HL-60 (cell line): ENCODE measurements around the gene CIB2.

Source experiments
- DNase-seq, 2 experiments: peaks; one replicate each; pipeline ENCODE4 v3.0.0-alpha.2; 2010 to 2020; ENCODE audit warnings: low read depth in 1 of 2, low spot score in 1 of 2
- H3K27ac ChIP-seq: fragments of 250-450 bp; sonication (Bioruptor Pico); replicated peaks from 2 replicates; pipeline ENCODE4 v1.5.1; 2020; ENCODE audit warnings: mild to moderate bottlenecking, moderate library complexity
- H3K27me3 ChIP-seq: fragments of 250-450 bp; sonication (Bioruptor Pico); 2 replicates; pipeline ENCODE4 v1.5.1; 2021; ENCODE audit warnings: mild to moderate bottlenecking, moderate library complexity; ENCODE audit not compliant: insufficient read depth, poor library complexity, severe bottlenecking
- H3K4me3 ChIP-seq: replicated peaks from 2 replicates; pipeline ENCODE4 v1.5.1; 2011; ENCODE audit warnings: mild to moderate bottlenecking, control low read depth, low read length; ENCODE audit not compliant: insufficient read depth
- GABPA ChIP-seq: IDR thresholded peaks from 2 replicates; pipeline ENCODE4 v1.6.1; 2012; ENCODE audit warnings: low read depth
- POLR2AphosphoS5 ChIP-seq: IDR thresholded peaks from 2 replicates; pipeline ENCODE4 v1.6.1; 2012; ENCODE audit warnings: low read depth
- REST ChIP-seq: IDR thresholded peaks from 2 replicates; pipeline ENCODE4 v1.6.1; 2012; ENCODE audit warnings: low read depth; ENCODE audit not compliant: insufficient replicate concordance
- SPI1 ChIP-seq: IDR thresholded peaks from 2 replicates; pipeline ENCODE4 v1.6.1; 2012; ENCODE audit warnings: low read depth, mild to moderate bottlenecking, borderline replicate concordance
- TF ChIP-seq, protein P1 (sequence below): IDR thresholded peaks from one replicate; pipeline ENCODE4 v1.5.1; 2011; ENCODE audit warnings: low read length, control low read depth, inconsistent platforms; ENCODE audit not compliant: insufficient read depth

The CIB2 gene

GRCh38 chr15:78072080-78072892, 59.0 kb downstream of the CIB2 start:
- TF ChIP-seq REST (no peak), SPI1 (no peak), GABPA (no peak), POLR2AphosphoS5 (no peak)
- TF ChIP-seq, protein P1, sequence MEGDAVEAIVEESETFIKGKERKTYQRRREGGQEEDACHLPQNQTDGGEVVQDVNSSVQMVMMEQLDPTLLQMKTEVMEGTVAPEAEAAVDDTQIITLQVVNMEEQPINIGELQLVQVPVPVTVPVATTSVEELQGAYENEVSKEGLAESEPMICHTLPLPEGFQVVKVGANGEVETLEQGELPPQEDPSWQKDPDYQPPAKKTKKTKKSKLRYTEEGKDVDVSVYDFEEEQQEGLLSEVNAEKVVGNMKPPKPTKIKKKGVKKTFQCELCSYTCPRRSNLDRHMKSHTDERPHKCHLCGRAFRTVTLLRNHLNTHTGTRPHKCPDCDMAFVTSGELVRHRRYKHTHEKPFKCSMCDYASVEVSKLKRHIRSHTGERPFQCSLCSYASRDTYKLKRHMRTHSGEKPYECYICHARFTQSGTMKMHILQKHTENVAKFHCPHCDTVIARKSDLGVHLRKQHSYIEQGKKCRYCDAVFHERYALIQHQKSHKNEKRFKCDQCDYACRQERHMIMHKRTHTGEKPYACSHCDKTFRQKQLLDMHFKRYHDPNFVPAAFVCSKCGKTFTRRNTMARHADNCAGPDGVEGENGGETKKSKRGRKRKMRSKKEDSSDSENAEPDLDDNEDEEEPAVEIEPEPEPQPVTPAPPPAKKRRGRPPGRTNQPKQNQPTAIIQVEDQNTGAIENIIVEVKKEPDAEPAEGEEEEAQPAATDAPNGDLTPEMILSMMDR: no peak
- H3K27me3 ChIP-seq: no peaks in the 10 kb centered on the region
- H3K4me3 ChIP-seq: no peak overlapping the region
- peak overlapping the region; percentile 83 for H3K27ac ChIP-seq
- DNase-seq: peak in 1 of 2 experiments; percentile 66

GRCh38 chr15:78071383-78071782, 59.9 kb downstream of the CIB2 start:
- no peak for DNase-seq
- TF ChIP-seq GABPA (no peak), REST (no peak), POLR2AphosphoS5 (no peak), SPI1 (no peak)
- TF ChIP-seq, protein P1: no peak
- no peak overlapping the region for H3K4me3 ChIP-seq
- H3K27ac ChIP-seq: peak overlapping the region; percentile 83
- H3K27me3 ChIP-seq: no peaks in the 10 kb centered on the region

GRCh38 chr15:78070049-78070700, 61.1 kb downstream of the CIB2 start:
- peak overlapping the region; percentile 83 for H3K27ac ChIP-seq
- no peak overlapping the region for H3K4me3 ChIP-seq

More at GRCh38 chr15:78070049-78070700, 61.1 kb downstream of the CIB2 start:
- no peaks in the 10 kb centered on the region for H3K27me3 ChIP-seq
- peak in 1 of 2 experiments; percentile 88 for DNase-seq
- TF ChIP-seq SPI1: peak; percentile 87
- 0 out of 2 replicates have a peak, but pooled peaks have one; percentile 35 for TF ChIP-seq POLR2AphosphoS5
- TF ChIP-seq, protein P1: no peak
